ENCODE results near the gene CDK8.
"Not testable (repeated sequence)": the region's sequence is repeated elsewhere in the genome, so short reads cannot be mapped to it uniquely, and the experiment has no call there.

The CDK8 gene

DNA sequence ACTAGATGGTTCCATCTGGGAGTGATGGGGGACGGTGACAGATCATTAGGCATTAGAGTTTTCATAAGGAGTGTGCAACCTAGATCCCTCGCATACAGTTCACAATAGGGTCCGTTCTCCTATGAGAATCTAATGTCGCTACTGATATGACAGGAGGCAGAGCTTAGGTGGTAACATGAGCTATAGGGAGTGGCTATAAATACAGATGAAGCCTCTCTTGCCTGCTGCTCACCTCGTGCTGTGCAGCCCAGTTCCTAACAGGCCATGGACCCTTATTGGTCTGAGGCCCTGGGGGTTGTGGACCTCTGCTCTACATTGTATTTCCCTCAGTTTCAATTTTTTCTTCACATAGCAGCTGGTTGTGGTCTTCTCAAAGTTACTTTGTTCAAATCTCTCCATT, 56.5 kb downstream of the CDK8 start:
- H3K9ac ChIP-seq (ENCODE audit: low read length in 2 of 2), result no peak overlapping the region
- H3K4me1 ChIP-seq (ENCODE audit: control insufficient read depth, insufficient read depth, low read length), result no peaks in the 10 kb centered on the region
- H3K9me3 ChIP-seq (ENCODE audit: control insufficient read depth in 2 of 2, low read length in 2 of 2), result no peaks in the 10 kb centered on the region
- H3K27ac ChIP-seq (ENCODE audit: low read length), result no peak overlapping the region
- H3K27me3 ChIP-seq (ENCODE audit: control insufficient read depth in 1 of 2, insufficient read depth in 2 of 2, low read length in 2 of 2), result no peaks in the 10 kb centered on the region
- no peak overlapping the region for H3K4me3 ChIP-seq (ENCODE audit: low read length in 2 of 2)
- H3K36me3 ChIP-seq (ENCODE audit: control insufficient read depth in 2 of 2, insufficient read depth in 2 of 2, low read length in 2 of 2), result no peaks in the 10 kb centered on the region

DNA sequence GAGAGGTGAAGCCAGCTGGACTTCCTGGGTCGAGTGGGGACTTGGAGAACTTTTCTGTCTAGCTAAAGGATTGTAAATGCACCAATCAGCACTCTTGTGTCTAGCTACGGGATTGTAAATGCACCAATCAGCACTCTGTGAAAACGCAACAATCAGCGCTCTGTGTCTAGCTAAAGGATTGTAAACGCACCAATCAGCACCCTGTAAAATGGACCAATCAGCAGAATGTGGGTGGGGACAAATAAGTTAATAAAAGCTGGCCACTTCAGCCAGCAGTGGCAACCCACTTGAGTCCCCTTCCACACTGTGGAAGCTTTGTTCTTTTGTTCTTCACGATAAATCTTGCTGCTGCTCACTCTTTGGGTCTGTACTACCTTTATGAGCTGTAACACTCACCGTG, 58.1 kb downstream of the CDK8 start:
- H3K4me3 ChIP-seq (ENCODE audit: low read length in 2 of 2); H3K27me3 ChIP-seq (ENCODE audit: control insufficient read depth in 1 of 2, insufficient read depth in 2 of 2, low read length in 2 of 2); H3K36me3 ChIP-seq (ENCODE audit: control insufficient read depth in 2 of 2, insufficient read depth in 2 of 2, low read length in 2 of 2); H3K9ac ChIP-seq (ENCODE audit: low read length in 2 of 2); H3K9me3 ChIP-seq (ENCODE audit: control insufficient read depth in 2 of 2, low read length in 2 of 2); H3K4me1 ChIP-seq (ENCODE audit: control insufficient read depth, insufficient read depth, low read length); H3K27ac ChIP-seq (ENCODE audit: low read length): not testable (repeated sequence)

- H3K9ac ChIP-seq (ENCODE audit: low read length in 2 of 2); H3K36me3 ChIP-seq (ENCODE audit: control insufficient read depth in 2 of 2, insufficient read depth in 2 of 2, low read length in 2 of 2); H3K9me3 ChIP-seq (ENCODE audit: control insufficient read depth in 2 of 2, low read length in 2 of 2); H3K4me1 ChIP-seq (ENCODE audit: control insufficient read depth, insufficient read depth, low read length); H3K4me3 ChIP-seq (ENCODE audit: low read length in 2 of 2); H3K27ac ChIP-seq (ENCODE audit: low read length); H3K27me3 ChIP-seq (ENCODE audit: control insufficient read depth in 1 of 2, insufficient read depth in 2 of 2, low read length in 2 of 2): not testable (repeated sequence)
Measured at GRCh38 chr13:26316095-26316494, 62.2 kb downstream of the CDK8 start.

- no peak overlapping the region for H3K4me3 ChIP-seq (ENCODE audit: low read length in 2 of 2)
- no peaks in the 10 kb centered on the region for H3K27me3 ChIP-seq (ENCODE audit: control insufficient read depth in 1 of 2, insufficient read depth in 2 of 2, low read length in 2 of 2)
- H3K4me1 ChIP-seq (ENCODE audit: control insufficient read depth, insufficient read depth, low read length), result peaks cover 2% of the 10 kb centered on the region
- H3K9ac ChIP-seq (ENCODE audit: low read length in 2 of 2), result no peak overlapping the region
- no peaks in the 10 kb centered on the region for H3K36me3 ChIP-seq (ENCODE audit: control insufficient read depth in 2 of 2, insufficient read depth in 2 of 2, low read length in 2 of 2)
- H3K27ac ChIP-seq (ENCODE audit: low read length), result no peak overlapping the region
- no peaks in the 10 kb centered on the region for H3K9me3 ChIP-seq (ENCODE audit: control insufficient read depth in 2 of 2, low read length in 2 of 2)
Measured at GRCh38 chr13:26320766-26321165, 66.8 kb downstream of the CDK8 start.

DNA sequence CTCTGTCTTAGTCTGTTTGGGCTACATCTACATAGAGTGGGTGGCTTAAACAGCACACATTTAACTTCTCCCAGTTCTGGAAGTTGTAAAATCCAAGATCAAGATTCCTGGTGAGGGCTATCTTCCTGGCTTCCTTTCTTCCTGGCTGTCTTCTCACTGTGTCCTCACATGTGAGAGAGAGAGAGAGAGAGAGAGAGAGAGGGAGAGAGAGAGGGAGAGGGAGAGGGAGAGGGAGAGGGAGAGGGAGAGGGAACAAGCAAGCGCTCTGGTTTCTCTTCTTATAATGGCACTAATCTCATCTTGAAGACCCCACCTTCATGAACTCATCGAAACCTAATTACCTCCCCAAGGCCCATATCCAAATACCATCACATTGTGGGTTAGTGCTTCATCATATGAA, 69.2 kb downstream of the CDK8 start:
- H3K4me3 ChIP-seq (ENCODE audit: low read length in 2 of 2), result no peak overlapping the region
- H3K4me1 ChIP-seq (ENCODE audit: control insufficient read depth, insufficient read depth, low read length), result peaks cover 2% of the 10 kb centered on the region
- no peaks in the 10 kb centered on the region for H3K36me3 ChIP-seq (ENCODE audit: control insufficient read depth in 2 of 2, insufficient read depth in 2 of 2, low read length in 2 of 2)
- H3K27me3 ChIP-seq (ENCODE audit: control insufficient read depth in 1 of 2, insufficient read depth in 2 of 2, low read length in 2 of 2), result no peaks in the 10 kb centered on the region
- no peak overlapping the region for H3K27ac ChIP-seq (ENCODE audit: low read length)
- H3K9me3 ChIP-seq (ENCODE audit: control insufficient read depth in 2 of 2, low read length in 2 of 2), result no peaks in the 10 kb centered on the region
- no peak overlapping the region for H3K9ac ChIP-seq (ENCODE audit: low read length in 2 of 2)

GRCh38 chr13:26323764-26324163, 69.8 kb downstream of the CDK8 start:
- Histone ChIP-seq H3K27ac (ENCODE audit: low read length) (no peak overlapping the region), H3K4me3 (ENCODE audit: low read length in 2 of 2) (no peak overlapping the region), H3K9ac (ENCODE audit: low read length in 2 of 2) (no peak overlapping the region), H3K27me3 (ENCODE audit: control insufficient read depth in 1 of 2, insufficient read depth in 2 of 2, low read length in 2 of 2) (no peaks in the 10 kb centered on the region), H3K9me3 (ENCODE audit: control insufficient read depth in 2 of 2, low read length in 2 of 2) (no peaks in the 10 kb centered on the region), H3K36me3 (ENCODE audit: control insufficient read depth in 2 of 2, insufficient read depth in 2 of 2, low read length in 2 of 2) (no peaks in the 10 kb centered on the region), H3K4me1 (ENCODE audit: control insufficient read depth, insufficient read depth, low read length) (peaks cover 2% of the 10 kb centered on the region)

GRCh38 chr13:26324294-26324693, 70.4 kb downstream of the CDK8 start:
- Histone ChIP-seq H3K4me3 (ENCODE audit: low read length in 2 of 2) (no peak overlapping the region), H3K9me3 (ENCODE audit: control insufficient read depth in 2 of 2, low read length in 2 of 2) (no peaks in the 10 kb centered on the region), H3K4me1 (ENCODE audit: control insufficient read depth, insufficient read depth, low read length) (peaks cover 2% of the 10 kb centered on the region), H3K9ac (ENCODE audit: low read length in 2 of 2) (no peak overlapping the region), H3K36me3 (ENCODE audit: control insufficient read depth in 2 of 2, insufficient read depth in 2 of 2, low read length in 2 of 2) (no peaks in the 10 kb centered on the region), H3K27ac (ENCODE audit: low read length) (no peak overlapping the region), H3K27me3 (ENCODE audit: control insufficient read depth in 1 of 2, insufficient read depth in 2 of 2, low read length in 2 of 2) (no peaks in the 10 kb centered on the region)

DNA sequence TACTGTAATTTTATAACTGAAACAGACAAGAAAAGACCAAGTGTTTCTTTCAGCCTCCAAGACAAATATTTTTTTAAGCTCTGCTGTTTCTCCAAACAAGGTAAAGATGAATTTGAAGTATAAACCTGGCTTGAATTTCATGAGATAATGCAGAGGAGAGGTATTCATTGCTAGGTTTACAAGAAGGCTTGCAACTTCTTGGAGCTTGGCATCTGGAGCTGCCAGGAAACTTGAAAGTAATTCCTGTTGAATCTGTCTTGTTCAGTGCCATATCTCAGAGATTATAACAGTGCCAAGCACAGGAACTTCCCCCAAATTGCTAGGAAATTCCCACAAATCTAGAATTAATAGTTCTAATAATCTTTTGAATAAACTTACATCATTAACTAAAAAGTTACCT, 70.9 kb downstream of the CDK8 start:
- H3K27me3 ChIP-seq (ENCODE audit: control insufficient read depth in 1 of 2, insufficient read depth in 2 of 2, low read length in 2 of 2), result no peaks in the 10 kb centered on the region
- H3K4me3 ChIP-seq (ENCODE audit: low read length in 2 of 2), result no peak overlapping the region
- H3K9me3 ChIP-seq (ENCODE audit: control insufficient read depth in 2 of 2, low read length in 2 of 2), result no peaks in the 10 kb centered on the region
- no peaks in the 10 kb centered on the region for H3K36me3 ChIP-seq (ENCODE audit: control insufficient read depth in 2 of 2, insufficient read depth in 2 of 2, low read length in 2 of 2)
- H3K4me1 ChIP-seq (ENCODE audit: control insufficient read depth, insufficient read depth, low read length), result peaks cover 2% of the 10 kb centered on the region
- peak overlapping the region in 1 of 2 donors; percentile 33 for H3K9ac ChIP-seq (ENCODE audit: low read length in 2 of 2)
- no peak overlapping the region for H3K27ac ChIP-seq (ENCODE audit: low read length)

GRCh38 chr13:26325876-26326275, 71.9 kb downstream of the CDK8 start:
- Histone ChIP-seq H3K27me3 (ENCODE audit: control insufficient read depth in 1 of 2, insufficient read depth in 2 of 2, low read length in 2 of 2) (no peaks in the 10 kb centered on the region), H3K9me3 (ENCODE audit: control insufficient read depth in 2 of 2, low read length in 2 of 2) (no peaks in the 10 kb centered on the region), H3K36me3 (ENCODE audit: control insufficient read depth in 2 of 2, insufficient read depth in 2 of 2, low read length in 2 of 2) (no peaks in the 10 kb centered on the region), H3K27ac (ENCODE audit: low read length) (no peak overlapping the region), H3K9ac (ENCODE audit: low read length in 2 of 2) (no peak overlapping the region), H3K4me1 (ENCODE audit: control insufficient read depth, insufficient read depth, low read length) (peaks cover 2% of the 10 kb centered on the region), H3K4me3 (ENCODE audit: low read length in 2 of 2) (no peak overlapping the region)

DNA sequence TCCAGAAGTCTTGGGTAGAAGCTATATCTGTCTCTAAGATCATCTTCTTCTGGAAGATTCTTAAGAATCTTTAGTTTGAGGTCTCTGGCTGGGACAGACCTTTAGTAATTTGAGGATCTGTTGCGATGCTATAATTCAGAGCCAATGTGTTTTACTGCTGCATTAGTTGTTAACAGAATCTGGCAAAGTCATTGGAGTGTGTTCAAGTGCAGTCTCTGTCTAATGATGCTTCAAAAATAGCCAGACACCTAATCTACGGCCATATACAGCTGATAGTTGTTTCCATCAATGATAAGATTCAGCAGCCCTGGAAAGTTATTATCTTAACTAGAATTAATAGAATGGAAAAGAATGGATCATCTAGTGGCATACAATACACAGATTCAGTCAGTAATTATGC, 72.6 kb downstream of the CDK8 start:
- no peak overlapping the region for H3K9ac ChIP-seq (ENCODE audit: low read length in 2 of 2)
- H3K4me3 ChIP-seq (ENCODE audit: low read length in 2 of 2), result no peak overlapping the region
- H3K4me1 ChIP-seq (ENCODE audit: control insufficient read depth, insufficient read depth, low read length), result peaks cover 2% of the 10 kb centered on the region
- no peak overlapping the region for H3K27ac ChIP-seq (ENCODE audit: low read length)
- H3K27me3 ChIP-seq (ENCODE audit: control insufficient read depth in 1 of 2, insufficient read depth in 2 of 2, low read length in 2 of 2), result no peaks in the 10 kb centered on the region
- H3K9me3 ChIP-seq (ENCODE audit: control insufficient read depth in 2 of 2, low read length in 2 of 2), result no peaks in the 10 kb centered on the region
- no peaks in the 10 kb centered on the region for H3K36me3 ChIP-seq (ENCODE audit: control insufficient read depth in 2 of 2, insufficient read depth in 2 of 2, low read length in 2 of 2)

DNA sequence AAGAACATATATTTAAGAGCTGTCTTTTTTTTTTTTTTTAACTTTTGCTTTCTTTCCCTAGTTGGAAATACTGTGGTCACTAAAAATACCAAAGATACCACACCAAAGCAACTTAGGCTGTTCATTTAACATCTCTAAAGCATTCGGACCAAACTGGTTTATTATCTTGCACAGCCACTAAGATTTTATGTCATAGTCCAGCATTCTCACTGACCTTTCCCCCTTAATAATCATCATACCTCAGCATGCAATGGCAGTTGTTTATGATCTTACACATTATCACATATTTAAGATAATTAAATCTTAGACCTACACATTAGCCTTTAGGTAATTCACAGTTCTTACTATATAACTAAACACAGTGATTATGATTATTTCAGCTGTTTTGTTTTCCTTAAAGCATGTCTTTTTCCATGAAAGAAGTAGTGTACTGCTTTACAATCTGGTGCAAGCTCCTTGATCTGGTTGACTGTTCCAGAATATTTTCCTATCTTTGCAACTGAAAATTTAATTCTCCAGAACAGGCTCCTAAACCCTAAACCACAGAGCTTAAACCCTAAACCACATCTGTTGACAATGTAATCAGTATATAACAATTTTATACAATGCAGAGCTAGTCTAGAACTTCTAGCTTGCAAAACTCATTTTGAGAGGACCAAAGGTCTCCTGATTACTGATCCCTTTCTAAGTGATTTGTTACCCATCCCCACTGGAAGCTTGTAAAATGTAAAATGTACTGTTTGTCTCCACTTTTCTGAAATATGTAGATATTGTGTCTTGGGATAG, 74.2 kb downstream of the CDK8 start:
- H3K27me3 ChIP-seq (ENCODE audit: control insufficient read depth in 1 of 2, insufficient read depth in 2 of 2, low read length in 2 of 2), result no peaks in the 10 kb centered on the region
- H3K27ac ChIP-seq (ENCODE audit: low read length), result no peak overlapping the region
- H3K9ac ChIP-seq (ENCODE audit: low read length in 2 of 2), result no peak overlapping the region
- no peaks in the 10 kb centered on the region for H3K36me3 ChIP-seq (ENCODE audit: control insufficient read depth in 2 of 2, insufficient read depth in 2 of 2, low read length in 2 of 2)
- H3K4me3 ChIP-seq (ENCODE audit: low read length in 2 of 2), result no peak overlapping the region
- H3K9me3 ChIP-seq (ENCODE audit: control insufficient read depth in 2 of 2, low read length in 2 of 2), result no peaks in the 10 kb centered on the region
- H3K4me1 ChIP-seq (ENCODE audit: control insufficient read depth, insufficient read depth, low read length), result peaks cover 2% of the 10 kb centered on the region
